Mesenchymal stem cell (in vitro differentiated cells and primary cell): ENCODE results near the gene TMEM91.
"Not testable (repeated sequence)": the region's sequence is repeated elsewhere in the genome, so short reads cannot be mapped to it uniquely, and the experiment has no call there.

Source experiments
- DNase-seq: peaks from one replicate; pipeline ENCODE4 v3.0.0-alpha.2; 2013
- H2AFZ ChIP-seq: one replicate; pipeline ENCODE4 v1.6.1; 2013; ENCODE audit warnings: low read depth, mild to moderate bottlenecking, control low read depth, inconsistent platforms, low read length, moderate library complexity
- H2AK5ac ChIP-seq: 2 replicates; pipeline ENCODE4 v1.6.1; 2013; ENCODE audit warnings: low read length, moderate library complexity, mild to moderate bottlenecking, inconsistent platforms; ENCODE audit not compliant: severe bottlenecking
- H2BK120ac ChIP-seq: one replicate; pipeline ENCODE4 v1.6.1; 2013; ENCODE audit warnings: low read depth, mild to moderate bottlenecking, inconsistent platforms, low read length, moderate library complexity
- H2BK12ac ChIP-seq, 2 experiments: one replicate each; pipeline ENCODE4 v1.6.1; 2013; ENCODE audit warnings: inconsistent platforms in 2 of 2, low read length in 2 of 2, mild to moderate bottlenecking in 2 of 2, moderate library complexity in 2 of 2, control low read depth in 1 of 2
- H2BK15ac ChIP-seq: one replicate; pipeline ENCODE4 v1.6.1; 2013; ENCODE audit warnings: mild to moderate bottlenecking, low read depth, inconsistent platforms; ENCODE audit not compliant: poor library complexity, severe bottlenecking
- H2BK5ac ChIP-seq: 2 replicates; pipeline ENCODE4 v1.6.1; 2013; ENCODE audit warnings: low read depth, mild to moderate bottlenecking, low read length, control low read depth, inconsistent platforms; ENCODE audit not compliant: poor library complexity, severe bottlenecking
- H3K14ac ChIP-seq, 2 experiments: one replicate each; pipeline ENCODE4 v1.6.1; 2013; ENCODE audit warnings: inconsistent platforms in 2 of 2, low read length in 2 of 2, control low read depth in 1 of 2, mild to moderate bottlenecking in 1 of 2, moderate library complexity in 1 of 2
- H3K18ac ChIP-seq, 2 experiments: one replicate each; pipeline ENCODE4 v1.6.1; 2013; ENCODE audit warnings: inconsistent platforms in 2 of 2, low read length in 2 of 2, control low read depth in 1 of 2, low read depth in 1 of 2, mild to moderate bottlenecking in 1 of 2
- H3K23ac ChIP-seq, 2 experiments: one replicate each; pipeline ENCODE4 v1.6.1; 2013; ENCODE audit warnings: inconsistent platforms in 2 of 2, low read length in 2 of 2, mild to moderate bottlenecking in 2 of 2, moderate library complexity in 2 of 2, control low read depth in 1 of 2
- H3K27ac ChIP-seq: 2 replicates; pipeline ENCODE4 v1.5.1; 2013; ENCODE audit warnings: mild to moderate bottlenecking, moderate library complexity, low read length, control low read depth, inconsistent platforms; ENCODE audit not compliant: poor library complexity, severe bottlenecking
- H3K27me3 ChIP-seq, 2 experiments: 2 replicates each; pipeline versions ENCODE4 v1.6.1 to v1.7.0; 2013; ENCODE audit warnings: low read length in 2 of 2, mild to moderate bottlenecking in 2 of 2, moderate library complexity in 2 of 2, control low read depth in 1 of 2, inconsistent platforms in 1 of 2; ENCODE audit not compliant: control insufficient read depth in 1 of 2, insufficient read depth in 1 of 2
- H3K36me3 ChIP-seq, 2 experiments: 2 replicates each; pipeline versions ENCODE4 v1.6.1 to v1.7.0; 2013; ENCODE audit warnings: low read length in 2 of 2, control low read depth in 1 of 2, inconsistent platforms in 1 of 2, low read depth in 1 of 2, mild to moderate bottlenecking in 1 of 2; ENCODE audit not compliant: insufficient read depth in 2 of 2, control insufficient read depth in 1 of 2
- H3K4ac ChIP-seq, 2 experiments: one replicate each; pipeline ENCODE4 v1.6.1; 2013; ENCODE audit warnings: inconsistent platforms in 2 of 2, low read length in 2 of 2, mild to moderate bottlenecking in 2 of 2, moderate library complexity in 2 of 2, control low read depth in 1 of 2, low read depth in 1 of 2
- H3K4me1 ChIP-seq: 2 replicates; pipeline ENCODE4 v1.6.1; 2013; ENCODE audit warnings: low read depth, low read length, control low read depth; ENCODE audit not compliant: control insufficient read depth, insufficient read depth
- H3K4me2 ChIP-seq: 2 replicates; pipeline ENCODE4 v1.6.1; 2013; ENCODE audit warnings: low read length, mild to moderate bottlenecking, inconsistent platforms; ENCODE audit not compliant: poor library complexity, severe bottlenecking
- H3K4me3 ChIP-seq, 2 experiments: 2 replicates each; pipeline versions ENCODE4 v1.5.1 to v1.7.0; 2013; ENCODE audit warnings: low read length in 2 of 2, mild to moderate bottlenecking in 2 of 2, control low read depth in 1 of 2, low read depth in 1 of 2; ENCODE audit not compliant: insufficient read depth in 1 of 2
- H3K79me1 ChIP-seq: replicated peaks from 2 replicates; pipeline ENCODE4 v1.6.1; 2013; ENCODE audit warnings: mild to moderate bottlenecking, control low read depth, low read length, inconsistent platforms; ENCODE audit not compliant: poor library complexity, severe bottlenecking
- H3K9ac ChIP-seq: 2 replicates; pipeline ENCODE4 v1.7.0; 2013; ENCODE audit warnings: mild to moderate bottlenecking, low read length, moderate library complexity
- H3K9me3 ChIP-seq: 2 replicates; pipeline ENCODE4 v1.7.0; 2013; ENCODE audit warnings: mild to moderate bottlenecking, low read length; ENCODE audit not compliant: control insufficient read depth
- H4K8ac ChIP-seq: one replicate; pipeline ENCODE4 v1.6.1; 2013; ENCODE audit warnings: inconsistent platforms, mild to moderate bottlenecking, low read length, moderate library complexity
- H4K91ac ChIP-seq: one replicate; pipeline ENCODE4 v1.6.1; 2013; ENCODE audit warnings: mild to moderate bottlenecking, low read length, inconsistent platforms
- WGBS: methylation state at CpG from one replicate; pipeline ENCODE4 v1.1.7; 2013; ENCODE audit warnings: mixed read lengths; 5-methylcytosine and 5-hydroxymethylcytosine counted together

TMEM91 gene

GRCh38 chr19:41376998-41377365 is 649 bp downstream of the TMEM91 start:
- Histone ChIP-seq H2BK120ac (no peak overlapping the region), H3K27me3 (no peaks in the 10 kb centered on the region), H2BK12ac (no peak overlapping the region), H3K27ac (no peak overlapping the region), H3K4me3 (peak overlapping the region; percentile 63 to 78), H3K14ac (peak overlapping the region in 1 of 2 experiments; percentile 4), H3K79me1 (peaks cover 21% of the 10 kb centered on the region), H3K4me2 (peak overlapping the region; percentile 99), H3K9ac (peak overlapping the region; percentile 85), H4K8ac (peak overlapping the region; percentile 81), H2AFZ (peak overlapping the region; percentile 91), H3K4me1 (peaks cover 30% of the 10 kb centered on the region), H3K9me3 (no peaks in the 10 kb centered on the region), H3K23ac (no peak overlapping the region), H3K4ac (peak overlapping the region; percentile 15 to 60), H2BK15ac (no peak overlapping the region), H2BK5ac (no peak overlapping the region), H4K91ac (no peak overlapping the region), H3K18ac (peak overlapping the region; percentile 56 to 95), H3K36me3 (no peaks in the 10 kb centered on the region), H2AK5ac (no peak overlapping the region)
- DNase-seq = no peak
- 74% methylated on average over 8 of the region's 8 CpGs for WGBS

DNA sequence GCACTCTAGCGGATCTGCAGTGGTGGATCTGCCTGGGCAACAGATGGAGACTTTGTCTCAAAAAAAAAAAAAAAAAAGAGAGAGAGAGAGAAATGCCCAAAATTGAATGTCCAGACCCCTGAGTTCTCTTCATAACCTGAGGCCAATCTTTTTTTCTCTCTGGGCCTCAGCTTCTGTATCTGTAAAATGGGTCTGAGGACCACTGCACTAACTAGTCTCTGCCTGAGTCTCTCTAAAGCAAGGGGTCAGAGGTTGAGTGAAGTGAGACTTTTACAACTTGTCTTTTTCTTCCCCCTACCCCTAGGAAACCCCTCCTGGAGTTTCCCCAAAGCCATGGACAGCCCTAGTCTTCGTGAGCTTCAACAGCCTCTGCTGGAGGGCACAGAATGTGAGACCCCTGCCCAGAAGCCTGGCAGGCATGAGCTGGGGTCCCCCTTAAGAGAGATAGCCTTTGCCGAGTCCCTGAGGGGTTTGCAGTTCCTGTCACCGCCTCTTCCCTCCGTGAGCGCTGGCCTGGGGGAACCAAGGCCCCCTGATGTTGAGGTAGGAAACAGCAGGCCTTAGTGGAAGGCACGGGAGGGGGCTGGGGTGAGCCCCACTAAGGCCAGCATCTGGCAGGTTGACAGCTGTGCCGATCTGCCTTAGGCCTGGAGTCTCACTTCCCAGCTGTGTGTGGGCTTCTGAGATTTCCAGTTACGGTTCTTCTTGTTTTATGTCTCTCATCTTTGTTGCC is 1.8 kb downstream of the TMEM91 start:
- no peak overlapping the region for H3K23ac ChIP-seq
- H2BK120ac ChIP-seq = no peak overlapping the region
- no peak overlapping the region for H3K4ac ChIP-seq
- H3K18ac ChIP-seq = peak overlapping the region in 1 of 2 experiments; percentile 30
- no peak overlapping the region for H2BK15ac ChIP-seq
- no peak overlapping the region for H2AK5ac ChIP-seq
- no peak overlapping the region for H3K4me3 ChIP-seq
- no peak overlapping the region for H4K91ac ChIP-seq
- no peak overlapping the region for H2BK5ac ChIP-seq
- peaks cover 6% of the 10 kb centered on the region in 2 experiments for H3K36me3 ChIP-seq
- no peak overlapping the region for H3K14ac ChIP-seq
- peak overlapping the region; percentile 30 for H3K27ac ChIP-seq
- no peaks in the 10 kb centered on the region for H3K9me3 ChIP-seq
- H3K79me1 ChIP-seq = peaks cover 16% of the 10 kb centered on the region
- no peaks in the 10 kb centered on the region for H3K27me3 ChIP-seq
- H3K4me2 ChIP-seq = no peak overlapping the region
- DNase-seq = peak; percentile 54
- H3K9ac ChIP-seq = no peak overlapping the region
- 47% methylated on average over 9 of the region's 9 CpGs for WGBS
- H3K4me1 ChIP-seq = peaks cover 28% of the 10 kb centered on the region
- no peak overlapping the region for H2BK12ac ChIP-seq
- H2AFZ ChIP-seq = no peak overlapping the region
- peak overlapping the region; percentile 8 for H4K8ac ChIP-seq

GRCh38 chr19:41381536-41381935 is 5.2 kb downstream of the TMEM91 start:
- H3K18ac ChIP-seq, H3K4me2 ChIP-seq, H2BK15ac ChIP-seq, H2BK5ac ChIP-seq, DNase-seq, H3K4me3 ChIP-seq, H4K91ac ChIP-seq, H2BK12ac ChIP-seq, H3K27ac ChIP-seq, H3K9ac ChIP-seq, H3K9me3 ChIP-seq, H2AFZ ChIP-seq, H3K27me3 ChIP-seq, H2AK5ac ChIP-seq, H2BK120ac ChIP-seq, H3K23ac ChIP-seq, H3K14ac ChIP-seq, H3K4ac ChIP-seq, H3K79me1 ChIP-seq, H4K8ac ChIP-seq: not testable (repeated sequence)
- Histone ChIP-seq H3K4me1 (peaks cover 18% of the 10 kb centered on the region), H3K36me3 (peaks cover 14 to 22% of the 10 kb centered on the region in 2 experiments)
- over 99% methylated on average over 8 of the region's 8 CpGs for WGBS

DNA sequence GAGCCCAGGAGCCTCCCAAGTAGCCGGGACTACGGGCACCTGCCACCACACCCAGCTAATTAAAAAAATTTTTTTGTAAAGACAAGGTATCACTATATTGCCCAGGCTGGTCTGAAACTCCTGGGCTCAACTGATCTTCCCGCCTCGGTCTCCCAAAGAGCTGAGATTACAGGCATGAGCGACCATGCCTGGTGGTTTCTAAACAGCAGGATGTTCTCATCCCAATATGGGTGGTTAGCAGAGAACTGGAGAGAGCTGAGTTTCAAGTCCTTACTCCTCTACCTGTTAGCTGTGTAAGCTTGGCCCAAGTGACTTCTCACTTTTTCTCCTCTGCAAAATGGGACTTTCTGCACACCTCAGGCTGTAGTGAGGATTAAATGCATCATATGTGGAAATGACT is 8.0 kb downstream of the TMEM91 start:
- Histone ChIP-seq H3K4me2 (no peak overlapping the region), H2BK5ac (no peak overlapping the region), H3K18ac (no peak overlapping the region), H2BK120ac (no peak overlapping the region), H3K4me1 (peaks cover 8% of the 10 kb centered on the region), H2AK5ac (no peak overlapping the region), H3K27ac (no peak overlapping the region), H2AFZ (no peak overlapping the region), H3K27me3 (no peaks in the 10 kb centered on the region), H2BK15ac (no peak overlapping the region), H2BK12ac (no peak overlapping the region), H4K8ac (no peak overlapping the region), H3K23ac (no peak overlapping the region), H3K36me3 (peaks cover 32 to 34% of the 10 kb centered on the region in 2 experiments), H3K9ac (no peak overlapping the region), H3K14ac (no peak overlapping the region), H3K4ac (no peak overlapping the region), H3K4me3 (no peak overlapping the region), H3K79me1 (peaks cover 1% of the 10 kb centered on the region), H4K91ac (no peak overlapping the region), H3K9me3 (no peaks in the 10 kb centered on the region)
- WGBS = 96% methylated on average over 5 of the region's 5 CpGs
- DNase-seq = no peak
